ENCODE measurements around the gene PIM3. TPM values are rescaled to one million over a fixed set of nuclear protein-coding genes. Genes with fewer than 3 reads are reported as not detected.

The PIM3 gene
- total RNA-seq, 4 donors from 2014 or later: 43.8 to 75.7 (median 52.1) TPM

- intact Hi-C loops (cut with DNase I): no loop called here
- 66 to 67% methylated on average over 3 to 12 of the region's 20 CpGs for WGBS, 2 donors
- no peaks in the 10 kb centered on the region for H3K36me3 ChIP-seq
- no peaks in the 10 kb centered on the region for H3K27me3 ChIP-seq
- no peaks in the 10 kb centered on the region for H3K9me3 ChIP-seq
- no peak for DNase-seq
- H3K27ac ChIP-seq: peak overlapping the region in 3 of 4 donors; percentile 65 to 93 (median 89)
- no peak overlapping the region for H3K4me3 ChIP-seq
- TF ChIP-seq CTCF (IDR thresholded peaks at IDR 0.05) (no peak), POLR2A (IDR thresholded peaks at IDR 0.05) (no peak)
- peaks cover 55 to 88% (median 60%) of the 10 kb centered on the region in 3 donors for H3K4me1 ChIP-seq
These were observed 7.4 kb upstream of the PIM3 start for GRCh38 chr22:49953027-49953679.

- WGBS, 2 donors: 60% methylated on average over 11 of the region's 18 CpGs; no CpG with 5 or more reads in 1 of the 2 donors
- Histone ChIP-seq H3K36me3 (no peaks in the 10 kb centered on the region), H3K9me3 (no peaks in the 10 kb centered on the region), H3K4me1 (peaks cover 50 to 88% (median 54%) of the 10 kb centered on the region in 3 donors), H3K27ac (peak overlapping the region in 3 of 4 donors; percentile 14 to 89 (median 65)), H3K27me3 (no peaks in the 10 kb centered on the region), H3K4me3 (no peak overlapping the region)
- intact Hi-C loops (cut with DNase I): no loop called here
- no peak for DNase-seq
- TF ChIP-seq CTCF (IDR thresholded peaks at IDR 0.05) (no peak), POLR2A (IDR thresholded peaks at IDR 0.05) (no peak)
These were observed 6.8 kb upstream of the PIM3 start for GRCh38 chr22:49953680-49954344.

- Histone ChIP-seq H3K36me3 (no peaks in the 10 kb centered on the region), H3K9me3 (no peaks in the 10 kb centered on the region), H3K4me3 (no peak overlapping the region), H3K27ac (peak overlapping the region in 3 of 4 donors; percentile 14 to 89 (median 65)), H3K27me3 (no peaks in the 10 kb centered on the region), H3K4me1 (peaks cover 45 to 88% (median 51%) of the 10 kb centered on the region in 3 donors)
- TF ChIP-seq POLR2A (IDR thresholded peaks at IDR 0.05): no peak
- no peak for TF ChIP-seq CTCF (IDR thresholded peaks at IDR 0.05)
- no peak for DNase-seq
- WGBS, 2 donors: 70% methylated on average over 2 of the region's 8 CpGs; no CpG with 5 or more reads in 1 of the 2 donors
- intact Hi-C loops (cut with DNase I): no loop called here
These were observed 6.2 kb upstream of the PIM3 start for GRCh38 chr22:49954354-49954753.

- H3K4me3 ChIP-seq: no peak overlapping the region
- no peaks in the 10 kb centered on the region for H3K9me3 ChIP-seq
- no peaks in the 10 kb centered on the region for H3K27me3 ChIP-seq
- intact Hi-C loops (cut with DNase I): no loop called here
- WGBS, 2 donors: 80% methylated on average over 2 of the region's 15 CpGs; no CpG with 5 or more reads in 1 of the 2 donors
- no peaks in the 10 kb centered on the region for H3K36me3 ChIP-seq
- peaks cover 45 to 88% (median 49%) of the 10 kb centered on the region in 3 donors for H3K4me1 ChIP-seq
- DNase-seq: no peak
- H3K27ac ChIP-seq: peak overlapping the region in 2 of 4 donors; percentile 65 to 89
- TF ChIP-seq CTCF (IDR thresholded peaks at IDR 0.05) (no peak), POLR2A (IDR thresholded peaks at IDR 0.05) (no peak)
These were observed 5.5 kb upstream of the PIM3 start for GRCh38 chr22:49954991-49955580.
